CD4-positive, CD25-positive, alpha-beta regulatory T cell (primary cell): Measurements from ENCODE around the gene LRRC3C. TPM values are rescaled to one million over a fixed set of nuclear protein-coding genes. Genes with fewer than 3 reads are reported as not detected.
"Not testable (repeated sequence)": the region's sequence is repeated elsewhere in the genome, so short reads cannot be mapped to it uniquely, and the experiment has no call there.

ENCODE experiments used
- ATAC-seq, 2 donors: fragments of 150-1000 bp; cut with Tn5 transposase; one replicate each; pipeline ENCODE4 v1.10.0; 2021; ENCODE audit warnings: low read depth in 2 of 2, moderate number of reproducible peaks in 2 of 2, moderate library complexity in 1 of 2
- DNase-seq, 3 donors: peaks; one replicate each; pipeline versions ENCODE4 v3.0.0 to v3.0.0-alpha.2; 2012 to 2022; ENCODE audit warnings: mixed read lengths in 1 of 3
- H3K27ac ChIP-seq: one replicate; pipeline ENCODE4 v1.7.0; 2013; ENCODE audit warnings: mild to moderate bottlenecking, low read length; ENCODE audit not compliant: insufficient read depth, poor library complexity, severe bottlenecking
- H3K27me3 ChIP-seq: one replicate; pipeline ENCODE4 v1.7.0; 2013; ENCODE audit warnings: low read length; ENCODE audit not compliant: control insufficient read depth, insufficient read depth
- H3K36me3 ChIP-seq: one replicate; pipeline ENCODE4 v1.7.0; 2013; ENCODE audit warnings: mild to moderate bottlenecking, low read length, moderate library complexity; ENCODE audit not compliant: control insufficient read depth, insufficient read depth
- H3K4me1 ChIP-seq: 2 replicates; pipeline ENCODE4 v1.7.0; 2013; ENCODE audit warnings: mild to moderate bottlenecking, low read length; ENCODE audit not compliant: insufficient read depth, control insufficient read depth, poor library complexity, severe bottlenecking
- H3K4me3 ChIP-seq: one replicate; pipeline ENCODE4 v1.7.0; 2013; ENCODE audit warnings: low read depth, mild to moderate bottlenecking, low read length, moderate library complexity
- H3K9me3 ChIP-seq, 2 experiments: 1 replicate in 1 of 2; 2 replicates in 1 of 2; pipeline ENCODE4 v1.7.0; 2013; ENCODE audit warnings: low read length in 2 of 2, mild to moderate bottlenecking in 1 of 2, moderate library complexity in 1 of 2; ENCODE audit not compliant: control insufficient read depth in 2 of 2
- H3K27ac Mint-ChIP-seq, 3 donors: one replicate each; pipeline ENCODE4 v1.8.0; 2020 to 2022; ENCODE audit warnings: mild to moderate bottlenecking in 3 of 3, mixed read lengths in 3 of 3, moderate library complexity in 2 of 3
- H3K27me3 Mint-ChIP-seq: one replicate; pipeline ENCODE4 v1.8.0; 2022; ENCODE audit warnings: mild to moderate bottlenecking, mixed read lengths
- H3K36me3 Mint-ChIP-seq: one replicate; pipeline ENCODE4 v1.8.0; 2020; ENCODE audit warnings: mixed read lengths
- H3K4me1 Mint-ChIP-seq, 4 donors: one replicate each; pipeline ENCODE4 v1.8.0; 2020 to 2022; ENCODE audit warnings: mixed read lengths in 4 of 4, mild to moderate bottlenecking in 1 of 4
- H3K4me3 Mint-ChIP-seq, 4 donors: one replicate each; pipeline ENCODE4 v1.8.0; 2020 to 2022; ENCODE audit warnings: mild to moderate bottlenecking in 4 of 4, mixed read lengths in 4 of 4, moderate library complexity in 3 of 4
- H3K9me3 Mint-ChIP-seq, 7 donors: one replicate each; pipeline ENCODE4 v1.8.0; 2020 to 2022; ENCODE audit warnings: mixed read lengths in 7 of 7, mild to moderate bottlenecking in 3 of 7, moderate library complexity in 2 of 7
- polyA plus RNA-seq, 4 donors: library from polyadenylated mRNA; unstranded; fragments of 300-500 nt; fragmentation: Illumina TruSeq; gene quantifications; one replicate each; pipeline ENCODE4 v1.2.3, GENCODE V29; 2021
- total RNA-seq: library from RNA; stranded (reverse); gene quantifications from one replicate; pipeline ENCODE4 v1.2.3, GENCODE V29; 2022

Gene LRRC3C
- total and polyA plus RNA-seq, 5 donors from 2014 or later = 0.38 TPM; not detected in 4

GRCh38 chr17:39943702-39944392, 16.3 kb downstream of the LRRC3C start:
- H3K9me3 ChIP-seq = no peaks in the 10 kb centered on the region
- H3K27me3 ChIP-seq = no peaks in the 10 kb centered on the region
- no peaks in the 10 kb centered on the region for H3K9me3 Mint-ChIP-seq
- peaks cover 14% of the 10 kb centered on the region for H3K4me1 ChIP-seq
- no peaks in the 10 kb centered on the region for H3K36me3 Mint-ChIP-seq
- no peaks in the 10 kb centered on the region for H3K36me3 ChIP-seq
- no peak overlapping the region for H3K27ac Mint-ChIP-seq
- DNase-seq (no peak), ATAC-seq (no peak)
- peak overlapping the region in 1 of 4 donors; percentile 41 for H3K4me3 Mint-ChIP-seq
- H3K27me3 Mint-ChIP-seq = no peaks in the 10 kb centered on the region
- no peak overlapping the region for H3K27ac ChIP-seq
- peaks cover 0 to 32% (median 19%) of the 10 kb centered on the region in 4 donors for H3K4me1 Mint-ChIP-seq
- H3K4me3 ChIP-seq = no peak overlapping the region

- H3K27ac Mint-ChIP-seq = no peak overlapping the region
- H3K27me3 Mint-ChIP-seq = no peaks in the 10 kb centered on the region
- DNase-seq (no peak), ATAC-seq (no peak)
- no peak overlapping the region for H3K27ac ChIP-seq
- H3K4me3 Mint-ChIP-seq = peak overlapping the region in 1 of 4 donors; percentile 41
- H3K36me3 ChIP-seq = no peaks in the 10 kb centered on the region
- H3K4me1 Mint-ChIP-seq = peaks cover 0 to 35% (median 19%) of the 10 kb centered on the region in 4 donors
- peaks cover 15% of the 10 kb centered on the region for H3K4me1 ChIP-seq
- no peaks in the 10 kb centered on the region for H3K36me3 Mint-ChIP-seq
- H3K9me3 ChIP-seq = no peaks in the 10 kb centered on the region
- H3K27me3 ChIP-seq = no peaks in the 10 kb centered on the region
- H3K4me3 ChIP-seq = no peak overlapping the region
- no peaks in the 10 kb centered on the region for H3K9me3 Mint-ChIP-seq
Observed at GRCh38 chr17:39944393-39944711, 16.8 kb downstream of the LRRC3C start.

GRCh38 chr17:39946551-39947330, 19.2 kb downstream of the LRRC3C start:
- Mint-ChIP-seq H3K4me3 (no peak overlapping the region), H3K4me1 (peaks cover 0 to 34% (median 12%) of the 10 kb centered on the region in 4 donors), H3K36me3 (no peaks in the 10 kb centered on the region), H3K9me3 (no peaks in the 10 kb centered on the region), H3K27ac (peak overlapping the region in 1 of 3 donors; percentile 43), H3K27me3 (peaks cover 4% of the 10 kb centered on the region)
- no peak overlapping the region for H3K4me3 ChIP-seq
- no peaks in the 10 kb centered on the region for H3K9me3 ChIP-seq
- no peak overlapping the region for H3K27ac ChIP-seq
- peaks cover 13% of the 10 kb centered on the region for H3K4me1 ChIP-seq
- H3K36me3 ChIP-seq = no peaks in the 10 kb centered on the region
- ATAC-seq (no peak), DNase-seq (no peak)
- H3K27me3 ChIP-seq = no peaks in the 10 kb centered on the region

- not testable (repeated sequence) for H3K4me3 ChIP-seq, H3K27me3 ChIP-seq, H3K36me3 ChIP-seq, H3K9me3 Mint-ChIP-seq, ATAC-seq, H3K27me3 Mint-ChIP-seq, H3K36me3 Mint-ChIP-seq, H3K9me3 ChIP-seq
- Histone ChIP-seq H3K27ac (peak overlapping the region; percentile 33), H3K4me1 (peaks cover 23% of the 10 kb centered on the region)
- DNase-seq = peak in 1 of 3 donors; percentile 67
- Mint-ChIP-seq H3K4me3 (peak overlapping the region in 1 of 4 donors; percentile 70), H3K4me1 (peaks cover 0 to 43% (median 15%) of the 10 kb centered on the region in 4 donors), H3K27ac (peak overlapping the region in 2 of 3 donors; percentile 62 to 82)
Observed at GRCh38 chr17:39948489-39948828, 20.9 kb downstream of the LRRC3C start.

- Histone ChIP-seq H3K36me3 (no peaks in the 10 kb centered on the region), H3K4me3 (no peak overlapping the region), H3K27ac (peak overlapping the region; percentile 33), H3K9me3 (no peaks in the 10 kb centered on the region), H3K4me1 (peaks cover 26% of the 10 kb centered on the region), H3K27me3 (no peaks in the 10 kb centered on the region)
- peaks cover 4% of the 10 kb centered on the region for H3K27me3 Mint-ChIP-seq
- H3K9me3 Mint-ChIP-seq = no peaks in the 10 kb centered on the region
- ATAC-seq = no peak
- H3K27ac Mint-ChIP-seq = peak overlapping the region; percentile 7 to 82 (median 82)
- peak overlapping the region in 1 of 4 donors; percentile 70 for H3K4me3 Mint-ChIP-seq
- peaks cover 0 to 47% (median 16%) of the 10 kb centered on the region in 4 donors for H3K4me1 Mint-ChIP-seq
- no peak for DNase-seq
- H3K36me3 Mint-ChIP-seq = no peaks in the 10 kb centered on the region
Observed at GRCh38 chr17:39949028-39949427, 21.5 kb downstream of the LRRC3C start.

- Histone ChIP-seq H3K27ac (no peak overlapping the region), H3K36me3 (no peaks in the 10 kb centered on the region), H3K27me3 (no peaks in the 10 kb centered on the region), H3K4me1 (peaks cover 26% of the 10 kb centered on the region), H3K4me3 (no peak overlapping the region), H3K9me3 (no peaks in the 10 kb centered on the region)
- no peak for DNase-seq
- no peak for ATAC-seq
- H3K4me1 Mint-ChIP-seq = peaks cover 0 to 47% (median 16%) of the 10 kb centered on the region in 4 donors
- H3K36me3 Mint-ChIP-seq = no peaks in the 10 kb centered on the region
- H3K4me3 Mint-ChIP-seq = peak overlapping the region in 1 of 4 donors; percentile 11
- H3K27me3 Mint-ChIP-seq = peaks cover 4% of the 10 kb centered on the region
- H3K9me3 Mint-ChIP-seq = no peaks in the 10 kb centered on the region
- H3K27ac Mint-ChIP-seq = no peak overlapping the region
Observed at GRCh38 chr17:39950871-39951348, 23.4 kb downstream of the LRRC3C start.

GRCh38 chr17:39951924-39952679, 24.6 kb downstream of the LRRC3C start:
- Mint-ChIP-seq H3K27ac (peak overlapping the region in 2 of 3 donors; percentile 38 to 51), H3K36me3 (no peaks in the 10 kb centered on the region), H3K4me1 (peaks cover 0 to 47% (median 16%) of the 10 kb centered on the region in 4 donors), H3K27me3 (peaks cover 4% of the 10 kb centered on the region), H3K9me3 (no peaks in the 10 kb centered on the region), H3K4me3 (peak overlapping the region; percentile 67 to 82 (median 70))
- Histone ChIP-seq H3K36me3 (no peaks in the 10 kb centered on the region), H3K4me3 (peak overlapping the region; percentile 51), H3K27me3 (no peaks in the 10 kb centered on the region), H3K9me3 (no peaks in the 10 kb centered on the region), H3K27ac (no peak overlapping the region), H3K4me1 (peaks cover 26% of the 10 kb centered on the region)
- peak in 1 of 2 donors; percentile 2 for ATAC-seq
- no peak for DNase-seq
